ENCODE measurements around the gene CPA5.
"Not testable (repeated sequence)": the region's sequence is repeated elsewhere in the genome, so short reads cannot be mapped to it uniquely, and the experiment has no call there.

The CPA5 gene

GRCh38 chr7:130314305-130314704 is 30.3 kb upstream of the CPA5 start:
- no peak overlapping the region for H3K4me3 ChIP-seq (replicated peaks; ENCODE audit: low read depth, low read length)
- DNase-seq (ENCODE audit: extremely low read depth, low read depth): no peak
- no peak for TF ChIP-seq CTCF (IDR thresholded peaks at IDR 0.05; ENCODE audit: low read depth, low read length, missing control alignments)

GRCh38 chr7:130319541-130319940 is 25.1 kb upstream of the CPA5 start:
- H3K4me3 ChIP-seq (replicated peaks; ENCODE audit: low read depth, low read length): no peak overlapping the region
- DNase-seq (ENCODE audit: extremely low read depth, low read depth): no peak
- no peak for TF ChIP-seq CTCF (IDR thresholded peaks at IDR 0.05; ENCODE audit: low read depth, low read length, missing control alignments)

GRCh38 chr7:130321542-130322229 is 22.9 kb upstream of the CPA5 start:
- DNase-seq (ENCODE audit: extremely low read depth, low read depth); H3K4me3 ChIP-seq (replicated peaks; ENCODE audit: low read depth, low read length): not testable (repeated sequence)

- DNase-seq (ENCODE audit: extremely low read depth, low read depth): no peak
- no peak for TF ChIP-seq CTCF (IDR thresholded peaks at IDR 0.05; ENCODE audit: low read depth, low read length, missing control alignments)
- H3K4me3 ChIP-seq (replicated peaks; ENCODE audit: low read depth, low read length): no peak overlapping the region
Measured at GRCh38 chr7:130322615-130323014, 22.0 kb upstream of the CPA5 start.

- no peak overlapping the region for H3K4me3 ChIP-seq (replicated peaks; ENCODE audit: low read depth, low read length)
- no peak for DNase-seq (ENCODE audit: extremely low read depth, low read depth)
Measured at GRCh38 chr7:130324306-130324943, 20.2 kb upstream of the CPA5 start.

GRCh38 chr7:130329681-130330080 is 14.9 kb upstream of the CPA5 start:
- H3K4me3 ChIP-seq (replicated peaks; ENCODE audit: low read depth, low read length): no peak overlapping the region
- no peak for DNase-seq (ENCODE audit: extremely low read depth, low read depth)
- no peak for TF ChIP-seq CTCF (IDR thresholded peaks at IDR 0.05; ENCODE audit: low read depth, low read length, missing control alignments)

More at GRCh38 chr7:130324306-130324943, 20.2 kb upstream of the CPA5 start:
- no peak for TF ChIP-seq CTCF (IDR thresholded peaks at IDR 0.05; ENCODE audit: low read depth, low read length, missing control alignments)

- DNase-seq (ENCODE audit: extremely low read depth, low read depth): no peak
- H3K4me3 ChIP-seq (replicated peaks; ENCODE audit: low read depth, low read length): no peak overlapping the region
- TF ChIP-seq CTCF (IDR thresholded peaks at IDR 0.05; ENCODE audit: low read depth, low read length, missing control alignments): no peak
Measured at GRCh38 chr7:130332259-130333053, 12.2 kb upstream of the CPA5 start.
